ENCODE measurements around the gene NEGR1.

Gene NEGR1

GRCh38 chr1:71427066-71427465 lies 855.3 kb downstream of the NEGR1 start:
- no peak for DNase-seq

GRCh38 chr1:71424536-71424935 lies 857.8 kb downstream of the NEGR1 start:
- no peak for DNase-seq

GRCh38 chr1:71422221-71422620 lies 860.1 kb downstream of the NEGR1 start:
- DNase-seq: no peak

GRCh38 chr1:71417421-71417820 lies 864.9 kb downstream of the NEGR1 start:
- no peak for DNase-seq

- no peak for DNase-seq
These were observed 868.2 kb downstream of the NEGR1 start for GRCh38 chr1:71414179-71414578.

GRCh38 chr1:71413441-71414175 lies 868.7 kb downstream of the NEGR1 start:
- no peak for DNase-seq

GRCh38 chr1:71400050-71400449 lies 882.3 kb downstream of the NEGR1 start:
- no peak for DNase-seq

GRCh38 chr1:71399594-71399993 lies 882.7 kb downstream of the NEGR1 start:
- DNase-seq: no peak

- no peak for DNase-seq
These were observed 889.0 kb downstream of the NEGR1 start for GRCh38 chr1:71393301-71393700.

- DNase-seq: no peak
These were observed 891.8 kb downstream of the NEGR1 start for GRCh38 chr1:71390518-71390917.

GRCh38 chr1:71377886-71378285 lies 904.5 kb downstream of the NEGR1 start:
- no peak for DNase-seq

GRCh38 chr1:71372496-71372895 lies 909.8 kb downstream of the NEGR1 start:
- DNase-seq: no peak

GRCh38 chr1:71371581-71371980 lies 910.8 kb downstream of the NEGR1 start:
- no peak for DNase-seq

- no peak for DNase-seq
These were observed 918.1 kb downstream of the NEGR1 start for GRCh38 chr1:71364236-71364635.

GRCh38 chr1:71362691-71363090 lies 919.6 kb downstream of the NEGR1 start:
- DNase-seq: no peak

GRCh38 chr1:71362076-71362475 lies 920.3 kb downstream of the NEGR1 start:
- no peak for DNase-seq

- no peak for DNase-seq
These were observed 924.6 kb downstream of the NEGR1 start for GRCh38 chr1:71357708-71358107.

- no peak for DNase-seq
These were observed 930.9 kb downstream of the NEGR1 start for GRCh38 chr1:71351438-71351837.

- no peak for DNase-seq
These were observed 931.5 kb downstream of the NEGR1 start for GRCh38 chr1:71350805-71351204.

- no peak for DNase-seq
These were observed 932.0 kb downstream of the NEGR1 start for GRCh38 chr1:71350330-71350729.
